Erythroblast (primary cell): ENCODE results near the gene NFYB.

Source experiments
- DNase-seq, 2 experiments: peaks; one replicate each; lab custom pipeline; 2025; lab: John Stamatoyannopoulos, UW
- GATA1 ChIP-seq: IDR thresholded peaks from 2 replicates; pipeline ENCODE4 v1.6.1; 2011; ENCODE audit warnings: low read depth, mild to moderate bottlenecking, control low read depth, low read length, moderate library complexity
- POLR2A ChIP-seq: IDR thresholded peaks from 2 replicates; pipeline ENCODE4 v1.6.1; 2011; ENCODE audit warnings: mild to moderate bottlenecking, low read length

NFYB gene

GRCh38 chr12:104109446-104110271 is 28.4 kb downstream of the NFYB start:
- TF ChIP-seq GATA1: no peak
- TF ChIP-seq POLR2A: no peak
- no peak for DNase-seq

GRCh38 chr12:104108755-104109445 is 29.1 kb downstream of the NFYB start:
- peak; percentile 85 to 89 for DNase-seq
- TF ChIP-seq GATA1: no peak
- no peak for TF ChIP-seq POLR2A

- TF ChIP-seq POLR2A (no peak), GATA1 (no peak)
- DNase-seq: no peak
These were observed 31.0 kb downstream of the NFYB start for GRCh38 chr12:104106965-104107364.

GRCh38 chr12:104105461-104105860 is 32.5 kb downstream of the NFYB start:
- TF ChIP-seq POLR2A: no peak
- no peak for TF ChIP-seq GATA1
- DNase-seq: no peak

GRCh38 chr12:104097954-104098353 is 40.1 kb downstream of the NFYB start:
- TF ChIP-seq POLR2A: no peak
- no peak for TF ChIP-seq GATA1
- DNase-seq: no peak

- DNase-seq: no peak
- TF ChIP-seq POLR2A (no peak), GATA1 (no peak)
These were observed 42.7 kb downstream of the NFYB start for GRCh38 chr12:104095289-104095688.

GRCh38 chr12:104094284-104094683 is 43.7 kb downstream of the NFYB start:
- TF ChIP-seq GATA1: no peak
- TF ChIP-seq POLR2A: no peak
- DNase-seq: no peak

GRCh38 chr12:104091136-104091535 is 46.9 kb downstream of the NFYB start:
- no peak for DNase-seq
- TF ChIP-seq GATA1 (no peak), POLR2A (no peak)

GRCh38 chr12:104090685-104091084 is 47.3 kb downstream of the NFYB start:
- DNase-seq: peak; percentile 7 to 13
- TF ChIP-seq POLR2A: no peak
- TF ChIP-seq GATA1: no peak

GRCh38 chr12:104083769-104084475 is 54.1 kb downstream of the NFYB start:
- DNase-seq: no peak
- no peak for TF ChIP-seq POLR2A
- no peak for TF ChIP-seq GATA1

- no peak for DNase-seq
- TF ChIP-seq POLR2A (no peak), GATA1 (no peak)
These were observed 57.2 kb downstream of the NFYB start for GRCh38 chr12:104080764-104081163.

GRCh38 chr12:104079024-104079423 is 59.0 kb downstream of the NFYB start:
- TF ChIP-seq POLR2A (no peak), GATA1 (no peak)
- no peak for DNase-seq

- TF ChIP-seq POLR2A: no peak
- TF ChIP-seq GATA1: no peak
- DNase-seq: no peak
These were observed 64.3 kb downstream of the NFYB start for GRCh38 chr12:104073699-104074098.

- TF ChIP-seq POLR2A (no peak), GATA1 (no peak)
- DNase-seq: no peak
These were observed 65.9 kb downstream of the NFYB start for GRCh38 chr12:104072099-104072498.
